Activated effector memory CD4-positive, alpha-beta T cell treated with anti-CD3 and anti-CD28 coated beads, Interleukin-2, amount 50 U/mL, for 16 hours (primary cell): ENCODE data around the gene PKD1.

Source experiments
- DNase-seq: peaks from one replicate; pipeline ENCODE4 v3.0.0-alpha.2; 2020

PKD1 gene

DNA sequence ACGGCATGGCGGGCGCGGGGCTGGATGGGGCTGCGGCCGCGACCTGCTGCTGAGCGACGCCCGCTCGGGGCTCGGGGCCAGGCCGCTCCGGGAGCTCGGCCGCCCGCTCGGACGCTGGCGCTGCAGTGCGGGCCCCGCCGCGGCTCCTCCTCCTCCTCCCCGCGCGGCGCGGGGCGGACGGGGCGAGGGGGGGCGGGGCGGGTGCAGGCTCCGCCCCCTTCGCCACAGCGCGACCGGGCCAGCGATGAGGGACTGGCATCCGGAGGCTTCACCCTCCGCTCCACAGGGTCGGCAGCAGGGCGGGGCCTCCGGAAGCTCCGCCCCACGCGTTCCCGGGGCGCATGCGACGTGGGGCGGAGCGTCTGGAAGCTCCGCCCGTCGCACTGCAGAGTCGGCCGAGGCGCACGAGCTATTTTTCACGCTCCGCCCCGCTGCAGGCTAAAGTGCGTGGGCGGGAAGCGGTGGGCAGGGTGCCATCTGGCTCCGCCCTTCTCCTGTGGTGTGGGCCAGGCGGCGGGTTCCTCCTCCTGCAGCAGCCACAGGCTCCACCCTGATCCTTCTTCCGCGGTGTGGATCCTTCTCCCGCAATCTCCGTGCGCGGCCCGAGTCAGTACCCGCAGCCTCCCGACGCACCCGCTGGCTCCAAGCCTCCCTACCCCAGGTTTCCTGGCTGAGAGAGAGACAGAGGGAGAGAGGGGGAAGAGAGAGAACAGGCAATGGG, at the start of gene PKD1:
PKD1 (minus strand) TSS at position 129 of the 721 bp plus-strand sequence. CDS start 209 bp downstream, outside the sequence.
- peak; percentile 99 for DNase-seq

DNA sequence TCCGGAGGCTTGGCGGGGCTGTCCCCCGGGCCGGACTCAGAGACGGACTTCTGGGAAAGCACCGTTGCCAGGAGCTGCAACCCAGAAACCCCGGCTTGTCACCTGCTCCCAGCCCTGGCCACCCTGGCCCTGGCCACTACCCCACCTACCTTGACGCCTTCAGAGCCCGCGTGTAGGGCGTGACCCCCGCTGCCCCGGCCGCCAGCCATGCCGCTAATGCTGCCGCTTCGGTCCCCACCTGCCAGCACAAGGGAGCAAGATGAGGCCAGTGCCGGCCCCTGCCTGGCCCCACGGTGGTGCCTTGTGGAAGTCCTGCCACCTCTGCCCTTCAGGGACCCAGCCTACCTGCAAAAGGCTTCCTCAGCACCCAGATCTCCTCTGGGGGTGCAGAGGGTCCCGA, 49.3 kb upstream of the PKD1 start:
- no peak for DNase-seq

DNA sequence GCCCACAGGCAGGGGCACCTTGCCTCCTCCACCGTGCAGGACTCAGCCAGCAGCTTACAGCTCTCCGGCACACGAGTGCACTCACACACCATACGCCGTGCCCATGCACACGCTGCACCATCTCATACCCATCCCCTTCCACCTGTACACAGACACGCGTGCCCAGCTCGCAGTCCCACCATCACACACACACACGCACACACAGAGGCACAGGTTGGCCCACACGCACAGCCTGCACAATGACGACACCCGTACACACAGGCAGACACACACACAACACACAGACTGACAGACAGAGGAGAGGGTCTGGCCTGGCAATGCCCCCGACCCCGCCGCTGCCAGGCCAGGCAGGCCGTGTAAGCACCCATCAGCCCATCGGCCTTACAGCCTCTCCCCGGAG, 48.6 kb upstream of the PKD1 start:
- DNase-seq: no peak

DNA sequence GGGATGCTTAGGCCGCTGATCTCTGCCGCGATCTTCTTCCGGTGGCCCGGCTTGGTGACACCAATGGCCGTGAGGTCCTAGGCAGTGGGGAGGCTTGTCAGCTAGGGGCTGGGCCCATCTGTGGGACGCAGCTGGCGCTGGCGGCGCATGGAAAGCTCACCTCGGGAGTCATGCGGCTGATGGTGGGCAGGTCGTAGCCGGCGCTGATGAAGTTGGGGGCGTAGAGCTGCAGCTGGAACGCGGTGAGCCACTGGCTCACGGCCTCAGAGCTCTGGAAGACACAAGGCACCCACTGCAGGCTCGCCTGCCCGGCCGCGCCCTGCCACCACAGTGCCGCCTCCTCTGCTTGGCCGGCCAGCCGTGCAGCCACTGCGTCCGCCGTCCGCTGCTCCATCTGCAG, 48.0 kb upstream of the PKD1 start:
- DNase-seq: no peak

DNA sequence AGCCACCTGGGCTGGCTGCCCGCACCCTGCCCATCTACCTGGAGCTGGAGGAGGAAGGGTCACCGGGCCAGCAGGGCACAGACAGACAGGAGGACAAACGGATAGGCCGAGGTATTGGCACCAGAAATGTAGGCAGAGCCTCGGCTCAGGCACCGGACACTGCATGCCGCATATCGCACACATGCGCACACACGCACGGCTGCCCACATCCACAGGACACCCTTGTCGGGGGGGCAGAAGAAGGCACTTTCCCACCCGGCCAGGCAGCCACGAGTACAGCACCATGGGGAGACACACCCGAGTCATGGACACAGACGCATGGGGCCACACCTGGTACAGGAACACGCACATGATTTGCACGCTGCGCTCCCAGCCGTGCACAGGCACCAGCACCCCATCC, 46.3 kb upstream of the PKD1 start:
- no peak for DNase-seq

DNA sequence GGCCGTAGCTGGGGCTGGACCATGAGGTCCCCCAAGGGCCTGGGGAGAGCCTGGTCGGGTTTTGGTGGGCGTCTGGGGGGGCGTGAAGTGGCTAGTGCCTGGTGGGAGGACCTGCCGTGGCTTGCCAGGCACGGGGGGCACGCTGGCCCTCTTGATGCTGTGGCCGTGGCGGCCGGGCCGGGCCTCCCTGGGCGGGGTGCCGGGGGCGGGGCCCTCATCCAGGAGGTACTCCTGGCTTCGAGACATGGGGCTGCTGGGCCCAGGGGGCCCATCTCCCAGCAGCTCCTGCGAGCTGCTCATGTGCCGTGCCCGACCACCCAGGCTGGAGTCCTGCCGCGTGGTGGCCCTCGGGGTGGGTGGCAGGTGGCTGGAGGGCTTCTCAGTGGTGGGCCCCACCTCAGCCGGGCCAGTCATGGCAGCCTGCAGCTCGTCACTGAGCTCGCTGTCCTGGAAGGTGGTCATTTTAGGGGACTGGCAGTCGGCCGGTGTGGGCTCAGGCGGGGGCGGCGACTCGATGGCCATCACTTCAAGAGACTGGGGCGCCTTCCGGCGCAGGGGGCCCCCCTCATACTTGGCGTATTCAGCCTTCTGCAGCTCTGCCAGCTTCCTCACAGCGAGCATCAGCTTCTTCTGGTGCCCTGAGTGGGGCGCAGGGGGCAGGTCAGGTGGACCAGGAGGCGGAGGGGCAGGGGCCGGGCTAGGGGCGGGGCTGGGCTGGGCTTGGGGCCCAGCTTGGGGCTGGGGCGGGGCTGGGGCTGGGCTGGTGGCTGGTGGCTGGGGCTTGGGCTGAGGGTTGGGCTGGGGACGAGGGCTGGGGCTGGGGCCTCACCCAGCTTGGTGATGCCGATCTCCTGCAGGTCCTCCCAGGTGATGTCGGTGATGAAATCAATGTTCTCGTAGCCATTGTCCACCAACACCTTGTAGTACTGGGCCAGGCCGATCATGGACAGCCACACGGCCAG, 45.5 kb upstream of the PKD1 start:
- no peak for DNase-seq

DNA sequence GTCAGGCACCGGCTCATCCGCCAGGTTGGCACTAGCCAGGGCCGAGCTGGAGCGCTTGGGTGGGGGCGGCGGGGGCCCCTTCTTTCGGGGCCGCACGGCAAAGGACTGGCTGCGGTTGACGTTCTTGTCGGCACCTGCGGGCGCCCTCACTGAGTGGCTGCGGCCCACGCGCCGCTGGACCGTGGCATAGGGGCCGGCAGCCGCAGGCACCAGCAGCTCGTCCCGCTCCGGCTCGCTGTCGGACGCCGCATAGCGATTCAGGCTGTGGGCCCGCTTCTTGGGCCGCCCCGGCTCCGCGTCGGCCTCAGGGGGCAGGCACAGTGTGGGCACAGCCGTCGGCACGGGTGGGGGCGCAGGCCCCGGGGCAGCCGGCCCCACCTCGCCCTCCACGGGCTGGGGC, 44.8 kb upstream of the PKD1 start:
- no peak for DNase-seq

DNA sequence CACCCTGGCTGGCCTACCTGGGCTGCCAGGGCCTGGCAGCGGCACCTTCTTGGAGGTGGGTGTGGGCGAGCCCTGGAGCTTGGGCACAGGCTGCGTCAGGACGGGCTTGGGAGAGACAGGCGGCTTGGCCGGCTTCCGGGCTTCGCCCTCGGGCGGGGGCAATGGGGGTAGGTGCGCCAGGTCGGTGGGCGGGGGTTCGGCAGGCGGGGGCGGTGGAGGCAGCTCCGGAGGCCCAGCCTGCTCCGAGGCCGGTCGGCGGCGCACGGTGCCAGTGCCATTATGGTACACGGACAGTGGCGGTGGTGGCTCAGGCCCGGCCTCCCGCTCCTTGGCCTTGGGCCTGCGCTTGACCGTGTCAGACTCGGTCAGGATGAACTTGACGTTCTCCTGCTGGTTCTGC, 43.9 kb upstream of the PKD1 start:
- DNase-seq: no peak

DNA sequence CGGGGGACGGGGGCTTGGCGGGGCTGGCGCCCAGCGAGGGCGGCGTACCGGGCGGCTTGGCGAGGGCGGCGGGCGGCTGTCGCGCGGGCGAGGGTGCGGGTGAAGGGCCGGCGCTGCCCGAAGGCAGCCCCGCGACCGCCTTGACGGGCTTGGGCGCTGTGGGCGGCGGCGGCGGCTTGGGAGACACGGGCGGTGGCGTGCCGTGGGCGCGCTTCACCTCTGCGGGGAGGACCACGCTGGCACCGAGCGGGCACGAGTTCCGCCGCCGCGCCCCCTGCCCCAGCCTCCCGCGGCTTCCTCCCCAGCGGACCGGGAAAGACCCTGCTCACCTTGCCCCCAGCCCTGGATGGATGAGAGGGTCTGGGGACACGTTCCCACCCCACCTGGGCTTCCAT, 43.4 kb upstream of the PKD1 start:
- no peak for DNase-seq

DNA sequence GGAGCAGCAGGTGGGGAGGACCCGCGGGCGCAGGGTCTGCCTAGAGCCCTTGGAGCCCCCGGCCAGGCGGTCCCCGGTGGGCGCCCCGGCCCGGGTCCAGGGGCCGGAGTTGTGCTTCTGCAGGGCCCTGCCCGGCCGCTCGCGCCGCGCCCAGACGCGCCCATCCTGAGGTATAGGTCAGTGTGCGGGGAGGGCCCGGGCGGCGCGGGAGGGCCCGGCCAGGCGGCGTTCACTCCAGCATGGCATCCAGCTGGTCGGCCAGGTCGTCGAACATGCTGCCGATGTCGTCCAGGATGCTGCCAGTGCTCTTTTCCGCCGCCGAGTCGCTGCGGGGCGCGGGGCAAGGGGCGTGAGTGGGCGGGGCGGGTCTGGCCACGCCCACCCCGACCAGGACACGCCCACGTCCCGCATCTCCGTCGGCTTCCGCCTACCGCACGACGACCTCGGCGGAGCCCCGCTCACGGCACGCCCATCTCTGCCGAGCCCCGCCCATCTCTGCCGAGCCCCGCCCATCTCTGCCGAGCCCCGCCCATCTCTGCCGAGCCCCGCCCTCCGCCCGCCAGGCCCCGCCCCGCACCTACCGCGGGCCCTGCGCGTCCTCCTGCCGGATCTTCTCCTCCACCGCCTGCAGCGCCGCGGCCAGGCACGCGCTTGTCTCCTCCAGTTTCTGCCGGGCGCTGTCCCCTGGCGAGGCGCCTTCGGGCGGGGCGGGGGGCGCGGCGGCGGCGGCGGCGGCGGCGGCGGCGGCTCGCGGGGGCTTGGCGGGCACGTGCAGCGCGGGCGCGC, 42.8 kb upstream of the PKD1 start:
- peak; percentile 76 for DNase-seq

DNA sequence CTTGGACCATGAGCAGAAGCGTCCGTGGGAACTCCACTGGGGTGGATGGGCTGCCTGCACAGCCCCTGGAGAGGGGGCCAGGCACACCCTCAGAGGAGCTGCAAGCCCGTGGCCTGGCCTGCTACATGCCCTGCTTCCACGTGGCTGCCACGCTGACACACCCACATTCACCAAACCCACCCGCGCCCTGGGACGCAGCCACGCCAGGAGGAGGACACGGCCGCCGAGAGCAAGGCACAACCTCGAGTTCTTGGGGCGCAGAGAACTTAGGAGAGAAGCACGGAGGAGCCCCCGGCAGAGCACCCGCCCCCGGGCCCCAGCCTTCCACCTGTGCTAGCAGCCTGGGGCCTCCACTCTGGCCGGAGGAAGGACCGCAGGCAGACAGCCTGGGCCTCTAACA, 41.9 kb upstream of the PKD1 start:
- DNase-seq: no peak

DNA sequence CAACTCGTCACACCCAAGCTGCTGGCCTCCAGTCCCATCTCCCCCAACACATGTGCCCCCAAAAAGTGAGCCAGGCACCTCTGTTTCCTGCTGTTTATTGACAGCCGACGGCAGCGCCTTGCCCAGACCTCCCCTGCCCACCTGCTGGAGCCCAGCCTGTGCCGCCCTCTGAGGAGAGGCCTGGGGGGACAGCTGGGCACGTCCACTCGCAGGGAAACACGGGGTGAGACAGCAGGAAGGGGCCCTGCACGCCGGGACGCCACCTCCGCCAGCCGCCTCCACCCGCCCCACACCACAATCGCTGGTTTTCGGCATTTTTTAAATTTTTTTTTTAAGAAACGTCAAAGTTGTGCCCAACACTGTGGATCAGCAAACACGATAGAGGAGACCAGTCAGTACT, 41.4 kb upstream of the PKD1 start:
- DNase-seq: no peak

DNA sequence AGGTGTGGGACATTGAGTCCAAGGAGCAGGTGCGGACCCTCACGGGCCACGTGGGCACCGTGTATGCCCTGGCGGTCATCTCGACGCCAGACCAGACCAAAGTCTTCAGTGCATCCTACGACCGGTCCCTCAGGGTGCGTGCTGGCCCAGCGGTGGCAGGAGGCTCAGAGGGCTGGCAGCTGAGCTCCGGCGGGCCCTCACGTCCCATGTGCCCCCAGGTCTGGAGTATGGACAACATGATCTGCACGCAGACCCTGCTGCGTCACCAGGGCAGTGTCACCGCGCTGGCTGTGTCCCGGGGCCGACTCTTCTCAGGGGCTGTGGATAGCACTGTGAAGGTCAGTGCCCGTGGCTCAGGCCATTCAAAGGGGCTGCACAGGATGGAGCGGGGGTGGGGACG, 40.3 kb upstream of the PKD1 start:
- DNase-seq: no peak

DNA sequence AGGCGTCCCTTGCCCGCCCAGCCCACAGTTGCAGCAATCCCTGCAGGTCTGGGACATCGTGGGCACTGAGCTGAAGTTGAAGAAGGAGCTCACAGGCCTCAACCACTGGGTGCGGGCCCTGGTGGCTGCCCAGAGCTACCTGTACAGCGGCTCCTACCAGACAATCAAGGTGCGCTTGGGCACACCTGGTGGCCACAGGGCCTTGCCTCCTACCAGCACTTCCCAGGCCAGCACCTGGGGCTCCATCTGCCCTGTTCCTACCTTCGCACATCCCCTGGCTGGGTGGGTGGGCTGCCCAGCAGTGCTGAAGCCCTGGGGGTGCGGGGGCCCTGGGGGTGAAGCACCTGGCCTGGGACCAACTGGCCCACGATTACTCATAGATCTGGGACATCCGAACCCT, 39.8 kb upstream of the PKD1 start:
- no peak for DNase-seq

DNA sequence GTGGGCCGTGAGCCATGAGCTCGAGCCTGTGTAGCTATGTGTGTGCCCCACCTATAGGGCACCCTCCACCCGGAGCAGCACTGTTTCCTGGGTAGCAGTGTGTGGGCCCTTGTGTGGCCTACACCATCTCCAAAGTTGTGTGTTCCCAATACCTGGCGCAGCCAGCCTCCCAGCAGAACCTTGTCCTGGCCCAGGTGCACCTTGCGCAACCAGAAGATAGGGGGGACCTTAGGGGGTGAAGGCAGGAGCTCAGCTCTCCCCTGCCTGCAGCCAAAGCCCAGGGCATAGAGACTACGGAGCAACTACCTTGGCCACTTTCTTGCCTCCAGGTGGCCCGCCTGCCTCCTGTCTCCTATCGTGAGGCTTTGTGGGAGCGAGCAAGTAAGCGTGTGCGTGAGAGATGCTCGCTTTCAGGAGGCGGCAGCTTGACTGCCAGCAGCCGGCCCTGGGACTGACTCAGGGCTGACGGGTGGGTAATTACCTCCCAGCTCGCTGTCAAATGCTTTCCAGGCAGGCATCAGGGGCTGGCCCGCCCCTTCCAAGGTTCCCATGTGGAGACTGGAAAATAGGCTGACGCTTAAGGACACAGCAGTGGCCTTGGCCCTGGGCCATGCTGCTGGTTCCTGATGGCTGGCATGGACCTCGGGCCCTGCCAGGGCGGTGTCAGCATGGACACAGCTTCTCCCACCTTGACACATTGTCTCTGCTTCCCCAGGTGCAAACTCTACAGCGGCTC, 38.9 kb upstream of the PKD1 start:
- no peak for DNase-seq

DNA sequence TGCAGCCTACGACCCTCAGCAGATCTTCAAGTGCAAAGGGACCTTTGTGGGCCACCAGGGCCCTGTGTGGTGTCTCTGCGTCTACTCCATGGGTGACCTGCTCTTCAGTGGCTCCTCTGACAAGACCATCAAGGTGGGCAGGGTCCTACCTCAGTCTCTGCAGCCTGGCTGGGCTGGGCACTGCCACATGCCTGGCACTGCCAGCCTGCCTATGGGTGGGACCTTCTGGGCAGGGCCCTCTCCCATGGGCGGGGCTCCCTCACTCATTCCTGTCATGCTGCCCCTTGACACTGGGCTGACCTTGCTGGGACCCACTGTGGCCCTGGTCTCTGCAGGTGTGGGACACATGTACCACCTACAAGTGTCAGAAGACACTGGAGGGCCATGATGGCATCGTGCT, 38.2 kb upstream of the PKD1 start:
- no peak for DNase-seq

DNA sequence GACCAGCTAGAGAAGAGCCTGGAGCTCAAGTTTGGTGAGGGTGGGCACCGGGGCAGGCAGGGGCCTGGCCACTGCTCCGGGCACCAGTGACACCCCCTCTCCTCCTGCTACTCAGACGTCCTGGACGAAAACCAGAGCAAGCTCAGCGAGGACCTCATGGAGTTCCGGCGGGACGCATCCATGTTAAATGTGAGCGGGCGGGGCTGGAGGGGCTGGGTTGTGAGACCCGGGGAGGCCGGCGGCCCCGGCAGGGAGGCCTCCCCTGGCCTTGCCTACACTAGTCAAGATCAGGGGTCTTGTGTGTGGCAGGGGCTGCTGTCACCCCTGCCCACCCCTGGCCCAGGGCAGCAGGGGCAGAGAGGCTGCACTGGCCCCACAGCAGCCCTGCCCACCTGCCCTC, 37.7 kb upstream of the PKD1 start:
- DNase-seq: no peak

DNA sequence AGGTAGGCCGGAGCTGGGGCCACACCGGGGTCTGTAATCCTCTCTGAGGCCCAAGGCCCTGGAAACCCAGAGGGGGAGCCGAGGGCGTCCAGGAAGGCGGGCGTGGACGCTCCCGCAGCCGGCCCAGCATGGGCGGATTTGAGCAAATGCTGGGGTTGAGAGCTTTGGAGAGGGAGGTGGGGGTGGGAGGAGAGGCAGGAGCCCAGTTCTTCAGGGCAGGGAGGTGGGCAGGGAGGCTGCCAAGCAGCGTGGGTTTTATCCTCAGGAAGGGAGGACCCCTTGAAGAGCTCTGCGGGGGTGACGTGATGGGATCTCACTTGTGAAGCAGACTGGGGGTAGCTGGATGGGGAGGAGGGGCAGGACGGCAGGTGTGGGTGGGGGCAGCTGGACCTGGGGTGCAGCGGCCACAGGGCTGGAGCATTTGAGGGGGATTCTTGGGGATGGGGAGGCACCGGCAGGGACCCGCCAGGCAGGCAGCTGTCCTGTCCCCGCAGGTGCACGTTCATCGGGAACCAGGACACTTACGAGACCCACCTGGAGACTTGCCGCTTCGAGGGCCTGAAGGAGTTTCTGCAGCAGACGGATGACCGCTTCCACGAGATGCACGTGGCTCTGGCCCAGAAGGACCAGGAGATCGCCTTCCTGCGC, 37.1 kb upstream of the PKD1 start:
- no peak for DNase-seq

DNA sequence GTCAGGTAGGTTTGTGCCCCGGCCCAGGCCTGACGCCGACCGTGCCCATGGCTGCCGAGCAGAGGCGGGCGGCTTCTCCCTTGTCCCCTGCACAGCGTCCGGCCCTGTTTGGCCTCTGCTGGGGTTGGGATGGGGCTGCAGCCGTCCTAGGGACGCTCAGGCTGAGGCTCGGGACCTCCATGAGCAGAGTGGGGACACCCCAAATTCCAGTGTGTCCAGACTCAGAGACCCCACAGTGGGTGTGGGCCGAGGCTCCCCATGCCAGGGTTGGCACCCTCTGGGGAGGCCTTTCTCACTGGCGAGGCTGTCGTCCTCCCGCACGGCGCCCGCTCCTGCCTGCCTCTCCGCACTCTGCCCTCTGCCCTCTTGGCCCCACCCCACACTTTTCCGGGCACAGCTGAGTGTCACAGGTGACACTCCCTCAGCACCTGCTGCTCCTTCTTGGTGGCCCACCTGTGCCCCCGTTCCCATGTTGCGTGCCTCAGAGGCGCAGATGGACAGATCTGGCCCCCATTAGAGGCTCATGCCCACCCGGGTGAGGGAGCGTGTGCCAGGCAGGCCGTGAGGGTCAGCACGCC, 36.0 kb upstream of the PKD1 start:
- DNase-seq: no peak

DNA sequence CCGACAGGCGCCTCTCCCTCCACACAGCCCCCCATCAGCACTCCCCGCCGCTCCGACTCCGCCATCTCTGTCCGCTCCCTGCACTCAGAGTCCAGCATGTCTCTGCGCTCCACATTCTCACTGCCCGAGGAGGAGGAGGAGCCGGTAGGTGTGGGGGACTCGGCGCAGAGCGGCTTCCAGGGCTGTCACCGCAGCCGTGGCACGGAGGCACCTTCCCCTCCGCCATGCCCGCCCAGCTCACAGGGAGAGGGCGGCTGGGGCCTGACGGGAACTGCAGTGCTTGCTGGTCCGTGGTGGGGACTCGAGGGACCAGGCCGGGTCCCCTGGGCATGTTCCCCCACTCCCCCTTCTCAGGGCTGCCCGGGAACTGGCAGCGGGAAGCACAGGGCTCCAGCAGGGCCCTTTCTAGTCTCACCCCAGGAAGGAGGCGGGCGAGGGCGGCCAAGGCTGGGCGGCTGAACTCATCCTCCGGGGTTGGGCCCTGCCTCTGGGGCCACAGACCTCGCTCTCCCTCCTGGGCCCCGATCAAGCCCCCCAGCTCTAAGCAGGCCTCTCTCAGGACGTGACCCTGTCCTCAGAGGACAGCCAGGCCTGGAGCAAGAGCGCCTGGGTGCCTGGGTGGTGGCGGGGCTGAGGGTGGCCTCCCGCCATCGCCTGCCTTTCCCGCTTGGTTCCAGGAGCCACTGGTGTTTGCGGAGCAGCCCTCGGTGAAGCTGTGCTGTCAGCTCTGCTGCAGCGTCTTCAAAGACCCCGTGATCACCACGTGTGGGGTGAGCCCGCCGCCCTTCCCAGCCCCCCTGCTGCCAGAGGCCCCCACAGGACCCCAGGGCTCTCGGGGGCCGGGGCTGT, 35.1 kb upstream of the PKD1 start:
- DNase-seq: no peak

DNA sequence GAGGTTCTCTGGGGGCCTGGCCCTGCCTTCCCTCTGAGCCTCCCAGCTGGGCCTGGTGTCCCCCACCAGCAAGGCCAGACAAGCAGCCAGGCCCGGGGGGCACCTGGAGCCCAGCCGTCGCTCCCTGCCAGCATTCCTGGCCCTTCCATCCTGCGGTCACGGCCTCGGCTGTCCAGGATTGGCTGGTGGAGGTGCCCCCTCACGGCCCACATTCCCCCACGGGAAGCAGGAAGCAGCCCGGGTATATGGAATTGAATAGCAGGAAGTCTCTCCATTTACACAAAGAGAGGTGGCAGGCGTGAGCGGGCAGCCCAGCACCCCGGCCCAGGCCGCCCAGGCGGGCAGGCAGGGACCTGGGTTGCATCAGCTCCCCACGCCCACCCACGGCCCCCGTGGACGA, 34.4 kb upstream of the PKD1 start:
- DNase-seq: no peak
